Measurements from ENCODE around the gene SMAD5. TPM values are rescaled to one million over a fixed set of nuclear protein-coding genes. Genes with fewer than 3 reads are reported as not detected.

The SMAD5 gene
- total and polyA plus RNA-seq, 2 of the 4 experiments (the other 2 are of a cell fraction), result 37.4 to 101 TPM

GRCh38 chr5:136132557-136133221, at the start of gene SMAD5 (continued):
- no peak for TF ChIP-seq FOS (IDR thresholded peaks at IDR 0.05; ENCODE audit: low read depth, low read length)

- CTCF ChIA-PET, result interaction anchor here (1.0 to 1.2 kb wide), 2 partner anchors 90 to 140 kb away, joined by 3 to 5 read pairs; no protein-coding TSS in a partner anchor
- Histone ChIP-seq H3K56ac (ENCODE audit: extremely low read depth, insufficient read depth, low read length) (no peak overlapping the region), H2AK5ac (ENCODE audit: low read depth, low read length) (no peak overlapping the region), H3K9ac (ENCODE audit: low read depth, low read length) (no peak overlapping the region), H2BK15ac (ENCODE audit: low read depth, low read length) (no peak overlapping the region), H2AFZ (replicated peaks; ENCODE audit: low read length, poor library complexity) (no peak overlapping the region), H3K27me3 (ENCODE audit: control insufficient read depth, insufficient read depth, low read length) (peaks cover 3% of the 10 kb centered on the region; the same call in 1 of the 2 replicates), H4K91ac (ENCODE audit: insufficient read depth, low read depth, low read length) (no peak overlapping the region), H3K23ac (ENCODE audit: low read depth, low read length) (no peak overlapping the region), H3K79me1 (ENCODE audit: low read depth in 1 of 2, low read length in 2 of 2) (no peaks in the 10 kb centered on the region), H2AK9ac (replicated peaks; ENCODE audit: low read depth, low read length, poor library complexity) (no peak overlapping the region), H3K18ac (ENCODE audit: low read depth, low read length) (no peak overlapping the region), H2BK5ac (ENCODE audit: low read depth, low read length, poor library complexity, severe bottlenecking) (no peak overlapping the region), H3K27ac (ENCODE audit: insufficient read depth, low read length) (no peak overlapping the region), H3K9me3 (ENCODE audit: control insufficient read depth, insufficient read depth, low read length) (no peaks in the 10 kb centered on the region), H4K20me1 (ENCODE audit: insufficient read depth, low read length) (no peaks in the 10 kb centered on the region; the same call in 1 of the 2 replicates), H3K4me1 (ENCODE audit: control insufficient read depth, insufficient read depth, low read length) (peaks cover 2% of the 10 kb centered on the region; the same call in 1 of the 2 replicates), H4K5ac (ENCODE audit: low read depth, low read length) (no peak overlapping the region), H4K8ac (ENCODE audit: low read depth in 2 of 2, low read length in 2 of 2) (no peak overlapping the region), H3K36me3 (ENCODE audit: control insufficient read depth, insufficient read depth, low read length) (no peaks in the 10 kb centered on the region), H2BK20ac (ENCODE audit: low read depth, low read length) (no peak overlapping the region), H3K4ac (ENCODE audit: low read depth, low read length) (no peak overlapping the region), H3K4me2 (ENCODE audit: low read depth, low read length) (no peak overlapping the region), H3K14ac (replicated peaks; ENCODE audit: low read depth, low read length) (no peak overlapping the region), H2BK120ac (ENCODE audit: low read depth, low read length) (no peak overlapping the region), H3K4me3 (ENCODE audit: insufficient read depth, low read depth, low read length) (no peak overlapping the region), H3K9me1 (ENCODE audit: insufficient read depth, low read length) (peaks cover 5% of the 10 kb centered on the region; the same call in 1 of the 2 replicates)
- no peak for DNase-seq
- in situ Hi-C loops (cut with MboI; ENCODE audit: low sequenced_read_pairs) (loop anchor here (5.0 to 10.0 kb wide), 2 partner anchors 90 to 197 kb away; no protein-coding TSS in a partner anchor), intact Hi-C loops (cut with micrococcal nuclease) (no loop called here), dilution Hi-C loops (cut with HindIII; ENCODE audit: low sequenced_read_pairs, unreplicated experiment) (no loop called here)
- POLR2A ChIA-PET (ENCODE audit: unreplicated experiment), result no interaction called here
- BruUV-seq (replicated peaks), result no TSS peak
- WGBS, 2 experiments (ENCODE audit: extremely low coverage in 2 of 2, insufficient read length in 1 of 2), result no CpG with 5 or more reads among the region's 1 CpG
- ATAC-seq (ENCODE audit: low read depth), result no peak
- TF ChIP-seq FOS (IDR thresholded peaks at IDR 0.05; ENCODE audit: low read depth, low read length) (no peak), CEBPB (IDR thresholded peaks at IDR 0.05; ENCODE audit: low read depth, low read length) (no peak), USF2 (IDR thresholded peaks at IDR 0.05; ENCODE audit: low read depth, low read length) (no peak), RFX5 (IDR thresholded peaks at IDR 0.05; ENCODE audit: low read depth, low read length) (no peak), NFE2L2 (IDR thresholded peaks at IDR 0.05; ENCODE audit: low read depth, low read length) (no peak), MAZ (IDR thresholded peaks at IDR 0.05; ENCODE audit: borderline replicate concordance, low read depth, low read length) (no peak), ELK1 (IDR thresholded peaks at IDR 0.05; ENCODE audit: borderline replicate concordance, low read depth, low read length) (no peak), RCOR1 (IDR thresholded peaks at IDR 0.05; ENCODE audit: insufficient replicate concordance, low read length) (no peak), MXI1 (IDR thresholded peaks at IDR 0.05; ENCODE audit: borderline replicate concordance, low read depth, low read length) (no peak), POLR2A (IDR thresholded peaks at IDR 0.05; ENCODE audit: low read depth, low read length) (no peak), CTCF (conservative IDR thresholded peaks at IDR 0.05; ENCODE audit: low read depth, low read length) (no peak), SMC3 (IDR thresholded peaks at IDR 0.05; ENCODE audit: low read depth, low read length) (no peak), CHD1 (IDR thresholded peaks at IDR 0.05; ENCODE audit: low read depth, low read length) (no peak)
Observed at GRCh38 chr5:136084698-136085097, 47.9 kb upstream of the SMAD5 start.
